RKO (cell line): ENCODE data around the gene MAP2K2.

Experiments used
- DNase-seq: peaks from one replicate; pipeline ENCODE4 v3.0.0-alpha.2; 2016; ENCODE audit warnings: low spot score

The MAP2K2 gene

DNA sequence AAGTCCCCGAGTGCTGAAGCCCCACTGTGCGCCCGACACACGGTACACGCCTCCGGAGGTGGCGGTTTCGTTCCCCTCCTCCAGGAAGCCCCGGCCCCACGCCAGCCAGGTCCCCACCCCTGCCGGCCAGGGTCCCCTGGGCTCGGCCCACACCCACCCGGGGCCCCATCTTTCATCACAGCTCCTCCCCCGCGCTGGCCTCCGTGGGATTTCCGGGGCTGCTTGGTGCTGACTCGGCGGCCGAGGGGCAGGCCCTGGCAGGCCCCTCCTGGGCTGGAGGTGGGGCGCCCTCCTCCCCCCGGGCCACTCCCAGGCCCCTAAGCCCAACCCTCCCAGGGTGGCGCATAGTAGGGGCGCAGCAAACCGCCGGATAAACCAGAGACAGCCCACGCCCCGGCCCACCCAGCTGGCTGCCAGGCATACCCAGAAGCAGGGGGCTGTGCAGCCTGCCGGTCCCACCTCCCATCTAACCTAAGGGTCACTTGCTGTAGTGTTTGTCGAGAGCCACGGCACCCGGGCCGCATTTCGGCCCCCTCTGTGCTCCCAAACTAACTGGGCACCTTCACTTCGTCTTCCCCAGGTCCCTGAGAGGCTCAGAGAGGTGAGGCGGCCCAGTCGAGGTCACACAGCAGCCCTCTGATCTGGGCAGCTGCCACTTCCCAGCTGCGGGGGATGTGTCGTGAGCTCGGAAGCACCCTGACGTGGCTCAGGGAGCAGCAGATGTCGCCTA lies 63.9 kb downstream of the MAP2K2 start:
- no peak for DNase-seq

DNA sequence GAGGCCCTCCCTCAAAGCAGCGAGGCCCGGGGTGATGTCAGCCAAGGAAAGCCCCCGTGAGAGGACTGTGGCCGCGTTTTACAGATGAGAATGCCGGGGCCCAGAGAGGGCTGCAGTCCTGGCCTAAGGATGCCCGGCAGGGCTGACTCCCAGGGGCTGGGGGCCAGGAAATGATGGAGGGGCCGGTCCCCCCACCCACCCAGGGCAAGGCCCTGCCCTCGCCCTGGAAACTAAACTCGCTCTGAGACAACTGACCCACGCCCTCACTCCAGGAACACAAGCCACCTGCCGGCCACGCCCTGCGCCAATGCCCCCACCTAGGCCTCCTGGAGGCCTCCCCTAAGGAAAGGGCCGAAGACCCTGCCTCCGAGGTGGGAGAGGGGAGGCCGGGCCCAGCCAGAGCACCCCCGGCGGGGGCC lies 64.5 kb downstream of the MAP2K2 start:
- no peak for DNase-seq

DNA sequence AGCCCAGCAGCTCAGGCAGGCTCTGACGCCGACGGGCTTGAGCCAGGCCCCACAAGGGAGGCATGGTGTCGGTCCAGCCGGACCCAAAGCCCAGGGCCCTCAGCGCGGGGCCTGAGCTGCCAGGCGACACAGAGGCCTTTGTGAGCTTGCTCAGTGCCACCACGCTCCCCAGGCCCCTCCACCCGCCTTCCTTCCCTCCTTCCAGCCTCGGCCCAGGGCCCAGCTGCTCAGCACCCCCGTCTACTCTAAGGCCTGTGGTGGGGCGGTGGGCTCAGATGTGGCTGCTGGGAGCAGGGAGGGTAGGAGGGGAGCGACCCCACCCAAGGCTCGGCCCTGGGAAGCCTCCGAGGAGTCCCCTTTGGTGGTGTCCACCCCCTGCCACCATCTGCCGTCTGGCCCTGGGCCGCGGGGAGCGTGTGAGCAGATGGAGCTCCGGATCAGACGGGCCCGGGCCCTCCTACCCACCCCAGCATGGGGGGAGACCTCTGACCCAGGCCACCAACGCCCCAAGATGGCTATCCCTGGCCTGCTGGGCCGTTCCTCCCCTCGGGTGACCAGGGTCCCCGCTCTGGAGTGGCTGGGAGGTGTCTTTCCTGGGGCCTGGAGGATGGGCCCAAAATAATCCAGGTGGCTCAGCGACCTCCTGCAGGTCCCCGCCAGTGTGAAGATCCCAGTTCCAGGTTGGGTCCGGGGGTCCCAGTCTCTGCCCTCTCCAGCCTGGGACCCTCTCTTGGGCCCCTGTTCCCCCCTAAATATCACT lies 65.0 kb downstream of the MAP2K2 start:
- DNase-seq: no peak

DNA sequence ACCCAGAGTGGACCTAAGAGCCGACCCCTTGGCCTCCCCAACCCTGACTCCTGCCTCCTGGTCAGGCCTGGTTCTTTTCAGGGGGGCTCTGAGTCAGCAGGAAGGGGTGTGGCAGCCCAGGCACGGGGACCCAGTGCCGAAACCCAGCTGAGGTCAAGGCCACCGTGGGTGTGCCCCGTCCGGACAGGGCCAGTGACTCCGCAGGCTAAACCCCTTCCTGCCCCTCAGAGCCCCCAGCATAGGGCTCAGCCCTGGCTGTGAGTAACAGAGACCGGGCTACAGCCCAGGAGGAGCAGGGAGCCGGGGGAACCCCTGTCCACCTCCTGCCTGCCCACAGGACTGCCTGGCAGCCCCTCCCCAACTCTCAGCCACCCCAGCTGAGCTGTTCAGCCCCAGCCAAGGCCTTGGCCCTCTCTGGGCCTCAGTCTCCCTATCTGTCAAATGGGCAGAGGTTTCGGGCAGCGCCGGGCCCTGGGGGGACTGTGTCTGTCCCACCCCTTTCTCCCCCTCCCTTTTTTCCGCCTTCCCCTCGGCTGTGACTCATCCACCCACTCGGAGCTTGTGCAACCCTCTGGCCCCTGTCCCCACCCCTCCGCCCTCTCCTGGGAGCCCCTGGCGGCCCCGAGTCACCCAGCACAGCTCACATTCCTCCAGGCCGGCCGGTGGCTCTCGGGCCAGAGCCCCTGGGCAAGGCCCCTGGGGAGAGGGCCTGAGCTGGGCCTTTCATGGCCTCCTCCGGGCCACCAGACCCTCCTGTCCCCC lies 65.8 kb downstream of the MAP2K2 start:
- DNase-seq: peak; percentile 81

DNA sequence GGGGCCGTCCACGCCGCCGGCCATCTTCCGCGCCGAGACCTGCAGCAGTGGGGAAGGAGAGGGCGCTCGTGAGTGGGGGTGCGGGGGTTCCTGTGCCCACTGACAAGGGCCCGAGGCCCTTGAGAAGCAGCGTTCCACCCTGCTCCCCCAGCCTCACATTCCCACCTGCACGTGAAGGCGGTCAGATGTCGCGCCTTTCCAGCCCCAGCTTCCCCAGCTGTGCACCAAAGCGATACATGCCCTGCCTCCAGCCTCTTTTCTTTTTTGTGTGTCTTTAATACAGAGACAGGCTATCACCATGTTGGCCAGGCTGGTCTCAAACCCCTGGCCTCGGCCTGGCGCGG lies 68.7 kb downstream of the MAP2K2 start:
- DNase-seq: no peak

DNA sequence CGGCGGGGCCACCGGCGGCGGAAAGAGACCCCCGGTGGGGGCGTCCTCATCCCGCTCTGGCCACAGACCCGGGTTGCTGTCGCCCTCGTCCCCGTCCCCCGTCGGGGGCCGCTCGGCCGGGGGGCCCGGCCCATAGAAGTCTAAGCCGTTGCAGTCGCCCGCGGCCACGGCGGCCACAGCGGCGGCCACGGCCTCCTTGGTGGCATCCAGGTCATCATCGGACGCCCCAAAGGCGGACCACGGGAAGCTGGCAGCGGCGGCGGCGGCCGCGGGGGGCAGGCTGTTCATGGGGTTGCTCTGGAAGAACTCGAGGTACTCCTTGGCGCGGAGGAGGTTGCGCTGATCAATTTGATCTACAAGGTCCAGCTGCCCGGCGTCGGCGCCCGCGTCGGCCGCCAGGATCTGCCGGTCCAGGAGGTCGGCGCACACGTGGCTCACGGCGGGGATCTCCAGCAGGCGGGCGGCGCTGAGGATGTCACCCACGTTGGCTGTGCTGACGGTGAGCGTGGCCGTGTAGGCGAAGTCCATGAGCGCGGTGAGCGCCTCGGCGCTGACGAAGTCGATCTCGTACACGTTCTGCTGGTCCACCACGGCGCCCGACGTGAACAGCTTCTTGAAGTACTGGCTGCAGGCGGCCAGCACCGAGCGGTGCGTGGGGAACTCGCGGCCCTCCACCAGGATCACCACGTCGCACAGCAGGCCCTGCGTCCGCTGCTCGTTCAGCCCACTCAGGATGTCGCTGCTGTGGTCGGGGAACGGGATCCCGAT lies 69.3 kb downstream of the MAP2K2 start:
- DNase-seq: no peak

DNA sequence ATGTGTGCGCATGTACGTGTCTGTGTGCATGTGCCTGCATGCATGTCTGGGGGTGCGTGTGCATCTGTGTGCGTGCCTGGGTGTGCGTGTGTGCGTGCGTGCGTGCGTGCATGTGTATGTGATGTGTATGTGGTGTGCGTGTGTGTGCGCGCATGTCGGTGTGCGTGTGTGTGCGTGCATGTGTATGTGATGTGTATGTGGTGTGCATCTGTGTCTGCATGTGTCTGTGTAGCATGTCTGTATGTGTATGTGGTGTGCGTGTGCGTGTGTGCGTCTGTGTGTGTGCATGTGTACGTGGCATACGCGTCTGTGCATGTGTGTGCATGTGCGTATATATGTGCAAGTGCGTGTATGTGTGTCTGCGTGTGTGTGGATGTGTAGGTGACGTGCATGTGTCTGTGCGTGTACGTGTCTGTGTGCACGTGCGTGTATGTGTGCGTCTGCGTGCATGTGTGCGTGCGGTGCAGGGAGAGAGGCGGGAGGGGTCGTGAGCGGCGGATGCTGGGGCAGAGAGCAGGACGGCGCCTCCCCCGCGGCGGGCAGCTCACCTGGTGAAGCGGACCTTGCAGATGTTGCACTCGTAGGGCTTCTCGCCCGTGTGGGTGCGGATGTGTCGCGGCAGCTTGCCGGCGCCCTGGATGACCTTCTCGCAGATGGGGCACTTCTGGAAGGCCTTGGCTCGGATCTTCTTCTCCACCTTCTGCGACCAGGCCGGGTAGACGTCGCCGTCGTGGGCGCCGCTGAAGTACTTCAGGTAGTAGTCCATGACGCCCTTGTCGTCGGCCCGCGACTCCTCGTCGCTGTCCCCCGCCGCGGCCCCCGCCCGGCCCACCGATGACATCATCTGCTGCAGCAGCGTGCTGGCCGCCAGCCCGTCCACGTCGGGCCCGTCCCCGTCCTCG lies 70.2 kb downstream of the MAP2K2 start:
- DNase-seq: no peak

DNA sequence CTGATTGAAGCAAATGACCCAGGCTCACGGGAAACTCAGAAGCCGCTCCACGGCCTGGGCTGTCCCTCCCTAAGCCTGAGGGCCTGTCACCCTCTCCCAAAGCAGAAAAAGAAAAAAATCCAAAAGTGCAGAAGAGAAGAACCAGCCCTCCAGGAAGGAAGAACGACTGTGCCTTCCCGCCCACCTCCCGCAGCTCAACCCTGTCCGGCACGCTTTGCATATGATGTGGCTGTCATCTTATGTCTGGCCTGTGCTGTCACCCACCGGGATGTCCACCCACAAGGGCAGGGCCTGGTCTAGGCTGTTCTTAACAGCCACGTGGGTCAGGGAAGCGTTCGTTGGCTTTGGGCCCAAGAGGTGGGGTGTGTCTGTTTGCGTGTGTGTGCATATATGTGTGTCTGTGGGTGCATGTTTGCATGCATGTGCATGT lies 70.9 kb downstream of the MAP2K2 start:
- no peak for DNase-seq

DNA sequence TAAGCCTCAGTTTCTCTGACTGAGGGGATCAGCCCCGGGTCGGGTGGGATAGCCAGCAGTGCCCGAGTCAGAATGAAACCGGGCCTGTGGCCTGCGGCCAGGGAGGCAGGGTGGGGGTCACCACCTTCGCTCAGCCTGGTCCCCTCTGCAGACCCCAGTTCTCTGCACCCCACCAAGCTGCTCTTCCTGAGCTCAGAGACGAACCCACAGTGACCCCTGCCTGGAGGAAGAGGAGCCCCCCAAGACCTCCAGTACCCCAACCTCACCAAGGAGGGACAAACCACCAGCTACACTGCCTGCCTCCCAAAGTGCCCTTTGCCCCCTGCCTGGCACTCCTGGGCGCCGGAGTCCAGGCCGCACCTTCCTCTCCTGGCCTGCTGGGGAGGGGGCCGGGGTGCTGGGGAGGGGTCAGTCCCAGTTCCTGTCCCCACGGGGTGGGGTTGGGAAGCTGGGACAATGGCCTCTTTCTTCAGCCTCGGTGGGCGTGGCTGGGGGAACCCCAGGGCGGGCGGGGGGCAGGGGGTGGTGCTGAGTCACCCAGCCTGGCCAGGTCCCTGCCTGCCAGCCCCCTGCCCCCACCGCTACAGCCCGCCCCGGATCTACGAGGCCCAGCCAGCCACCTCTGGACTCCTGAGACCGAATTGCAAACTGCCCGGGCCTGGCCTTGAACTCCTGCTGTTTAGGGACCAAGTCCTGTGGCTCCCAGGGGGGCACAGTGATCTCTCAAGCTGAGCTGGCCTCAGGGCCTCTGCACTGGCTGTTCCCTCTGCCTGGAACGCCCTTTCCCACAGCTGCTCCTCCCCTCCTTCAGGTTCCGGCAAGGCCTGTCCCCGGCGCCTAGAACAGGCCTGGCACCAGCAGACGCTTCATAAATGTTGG lies 71.6 kb downstream of the MAP2K2 start:
- no peak for DNase-seq

DNA sequence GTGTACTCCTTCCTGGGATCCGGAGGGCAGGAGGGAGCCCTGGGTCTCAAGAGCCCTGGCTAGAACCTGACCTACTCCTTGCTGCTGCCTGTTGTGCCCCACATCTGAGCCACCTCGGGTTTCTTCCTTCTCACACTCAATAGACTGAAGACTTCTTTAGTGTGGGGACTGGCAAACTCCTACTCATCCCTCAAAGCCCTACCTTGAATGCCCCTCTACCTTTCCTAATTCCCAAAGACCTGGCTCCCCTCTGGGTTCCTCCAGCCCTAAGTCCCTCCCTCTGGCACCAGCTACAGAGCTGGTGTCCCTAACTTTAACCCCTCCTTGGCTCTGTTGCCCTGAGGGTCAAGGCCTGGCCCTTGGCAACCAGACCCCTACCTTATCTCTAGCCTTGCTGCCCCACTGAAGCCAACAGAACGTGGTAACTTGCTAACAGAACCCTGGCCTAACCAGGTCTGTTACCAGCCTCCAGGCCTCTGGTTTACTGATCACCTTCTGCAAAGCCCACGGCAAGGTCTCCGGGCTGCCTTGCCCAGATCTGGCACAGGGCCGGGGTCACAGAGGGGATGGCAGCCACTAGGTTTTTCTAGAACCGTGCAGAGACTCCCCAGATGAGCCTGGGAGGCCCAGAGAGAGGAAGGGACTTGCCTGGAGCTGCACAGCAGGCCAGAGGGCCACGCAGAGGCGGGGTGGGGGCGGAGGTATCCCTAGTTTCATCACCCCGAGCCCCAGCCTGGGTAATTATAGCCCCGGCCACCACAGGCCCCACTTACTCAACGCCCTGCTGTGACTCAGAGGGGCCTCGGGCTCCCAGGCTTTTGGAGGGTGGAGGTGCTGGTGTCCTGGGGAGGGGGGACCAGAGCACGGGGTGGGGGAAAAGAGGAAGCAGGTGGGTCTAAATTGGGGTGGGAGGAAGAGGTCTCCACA lies 72.5 kb downstream of the MAP2K2 start:
- DNase-seq: no peak

DNA sequence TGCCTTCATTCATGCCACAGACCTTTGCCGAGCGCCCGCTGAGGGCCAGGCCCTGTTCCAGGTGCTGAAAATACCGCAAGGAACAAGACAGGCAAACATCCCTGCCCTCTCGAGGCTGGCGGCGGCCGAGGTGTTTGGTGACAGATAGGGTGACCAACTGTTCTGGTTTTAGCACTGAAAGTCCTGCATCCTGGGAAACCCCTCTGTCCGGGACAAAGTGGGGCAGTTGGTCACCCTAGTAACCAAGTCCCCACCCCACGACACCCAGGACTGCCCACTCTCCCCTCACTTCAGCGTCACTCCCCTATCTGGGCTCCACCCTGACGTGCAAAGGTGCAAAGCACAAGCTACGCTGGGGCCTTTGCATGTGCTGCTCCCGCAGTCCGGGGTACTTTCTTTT lies 74.5 kb downstream of the MAP2K2 start:
- no peak for DNase-seq

DNA sequence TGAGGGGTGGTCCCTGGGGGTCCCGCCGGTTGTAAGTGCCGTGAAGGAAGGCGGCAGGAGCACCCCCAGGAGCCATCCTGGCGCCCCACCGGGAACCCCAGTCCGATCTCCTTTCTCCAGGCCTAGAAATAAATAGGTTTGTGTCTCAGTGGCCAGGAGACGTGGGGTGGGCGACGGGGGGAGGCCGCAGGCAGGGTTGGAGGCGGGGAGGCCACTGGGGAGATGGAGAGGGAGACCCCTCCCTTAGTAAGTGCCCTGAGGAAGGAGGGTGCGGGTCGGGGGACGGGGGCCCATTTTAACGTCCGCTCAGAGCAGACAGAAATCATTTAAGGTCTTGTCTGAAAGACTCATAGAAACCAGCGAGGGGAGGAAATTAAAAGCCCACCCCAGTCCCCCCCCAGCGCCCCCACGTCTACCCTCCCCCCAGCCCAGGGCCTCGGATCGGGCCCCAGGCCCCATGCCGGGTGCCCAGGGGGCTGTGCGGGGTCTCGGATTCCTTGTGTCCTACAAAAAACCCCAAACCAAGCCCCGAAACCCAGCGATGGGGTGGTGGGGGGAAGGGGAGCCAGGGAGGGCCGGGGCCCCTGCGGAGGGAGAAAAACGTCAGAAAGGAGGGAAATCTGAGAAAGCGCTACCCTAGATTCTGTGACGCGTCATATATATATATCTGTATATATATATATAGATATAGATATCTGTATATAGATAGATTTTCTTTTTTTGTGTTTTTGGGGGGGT lies 76.8 kb downstream of the MAP2K2 start:
- no peak for DNase-seq

DNA sequence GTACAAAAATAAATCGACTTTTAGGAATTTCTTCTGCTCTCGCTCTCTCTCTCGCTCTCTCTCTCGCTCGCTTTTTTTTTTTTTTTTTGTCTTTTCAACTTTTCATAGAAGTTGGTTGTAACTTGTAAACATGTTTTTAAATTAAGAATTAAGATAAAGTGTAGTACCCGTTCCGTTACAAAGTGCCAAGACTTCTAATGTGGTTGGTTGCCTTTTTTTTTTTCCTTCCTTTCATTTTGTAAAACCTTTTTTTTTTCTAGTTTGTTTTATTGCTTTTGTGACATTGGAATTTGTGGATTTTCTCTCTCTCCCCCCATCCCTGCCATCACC lies 77.6 kb downstream of the MAP2K2 start:
- DNase-seq: no peak

DNA sequence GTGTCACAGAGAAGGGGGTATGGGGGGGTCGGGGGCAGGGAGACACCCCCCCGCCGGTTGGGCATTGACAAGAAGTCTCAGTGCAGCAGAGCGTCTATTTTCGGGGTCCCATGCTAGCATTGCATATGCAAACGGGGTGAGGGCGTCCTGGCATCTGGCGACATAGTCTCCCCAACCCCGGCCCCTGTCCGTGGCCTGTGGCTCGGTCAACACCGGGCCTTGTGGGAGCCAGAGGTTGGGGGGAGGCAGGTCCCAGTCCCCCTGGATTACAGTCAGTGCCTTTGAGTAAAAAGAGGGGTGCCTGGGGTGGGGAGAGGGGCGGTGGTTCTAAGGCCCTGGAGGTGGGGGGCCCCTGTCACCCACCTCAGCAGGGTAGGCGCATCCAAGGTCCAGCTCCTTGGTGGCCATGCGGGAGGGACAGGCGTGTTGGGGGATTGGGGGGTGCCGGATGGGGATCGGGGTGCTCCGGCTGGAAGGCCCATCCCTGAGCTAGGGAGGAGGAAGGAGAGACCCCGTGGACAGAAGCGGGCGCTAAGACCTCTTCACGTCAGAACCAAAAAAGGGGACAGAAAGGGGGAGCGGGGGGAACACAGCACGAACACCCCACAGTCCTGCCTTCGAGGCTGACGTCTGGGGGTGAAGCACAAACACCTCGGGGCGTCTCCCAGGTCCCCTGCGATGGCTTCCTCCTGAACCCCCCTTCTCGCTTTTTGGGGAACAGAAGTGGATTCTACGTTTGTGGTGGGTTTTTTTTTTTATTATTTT lies 78.1 kb downstream of the MAP2K2 start:
- DNase-seq: no peak

DNA sequence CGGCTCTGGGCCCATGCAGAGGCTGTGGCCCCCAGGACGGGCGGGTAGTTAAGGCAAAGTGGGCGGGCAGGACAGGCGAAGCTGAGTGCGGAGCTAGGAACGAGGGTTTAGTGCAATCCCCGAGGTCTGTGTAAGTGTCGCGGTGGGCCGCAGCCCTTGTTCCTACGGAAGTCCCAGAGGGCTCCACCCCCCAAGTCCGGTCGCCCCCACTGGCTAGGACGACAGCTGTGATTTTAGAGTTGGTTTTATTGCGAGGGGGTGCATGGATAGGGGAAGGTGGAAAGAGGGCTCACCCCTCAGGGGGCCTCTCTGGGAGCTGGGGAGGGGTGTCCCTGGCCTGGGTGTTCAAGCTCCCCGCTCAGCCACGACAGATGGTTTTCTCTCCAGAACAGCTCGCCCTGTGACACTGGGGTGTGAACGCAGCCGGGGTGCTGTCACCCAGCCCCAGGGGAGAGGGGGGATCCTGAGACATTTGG lies 78.9 kb downstream of the MAP2K2 start:
- DNase-seq: no peak

DNA sequence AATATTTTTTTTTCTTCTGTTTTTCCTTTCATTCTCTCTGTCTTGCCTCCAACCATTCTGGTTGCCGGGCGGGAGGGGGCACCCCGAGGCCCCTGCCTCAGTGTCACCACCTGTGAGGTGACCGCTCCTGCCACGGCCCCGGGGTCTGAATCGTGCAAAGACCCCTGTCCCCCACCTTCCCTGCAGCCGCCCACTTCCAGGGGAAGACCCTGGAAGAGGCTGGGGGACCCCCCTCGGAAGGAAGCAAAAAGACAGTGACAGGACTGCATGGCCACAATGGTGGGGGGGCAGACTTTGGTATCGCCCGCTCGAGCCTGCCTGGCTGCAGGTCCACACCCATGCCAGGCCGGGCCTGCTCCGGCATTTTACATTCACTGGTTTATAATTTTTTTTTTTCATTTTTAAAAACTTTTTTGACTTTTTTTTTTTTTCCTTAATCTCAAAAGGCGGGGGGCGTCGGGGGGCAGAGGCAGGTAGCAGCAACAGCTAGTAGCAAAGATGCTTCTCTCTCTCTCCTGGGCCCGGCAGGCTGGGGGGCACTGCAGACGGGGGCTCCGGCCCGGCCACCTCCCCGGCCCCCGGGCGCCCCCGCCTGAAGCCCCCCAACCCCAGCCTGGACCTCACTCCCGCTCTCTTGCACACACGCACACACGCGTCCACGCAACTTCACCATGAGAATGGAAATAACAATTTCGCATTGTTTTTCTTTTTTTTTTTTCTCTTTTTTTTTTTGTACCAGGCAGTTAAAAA lies 79.8 kb downstream of the MAP2K2 start:
- DNase-seq: no peak

DNA sequence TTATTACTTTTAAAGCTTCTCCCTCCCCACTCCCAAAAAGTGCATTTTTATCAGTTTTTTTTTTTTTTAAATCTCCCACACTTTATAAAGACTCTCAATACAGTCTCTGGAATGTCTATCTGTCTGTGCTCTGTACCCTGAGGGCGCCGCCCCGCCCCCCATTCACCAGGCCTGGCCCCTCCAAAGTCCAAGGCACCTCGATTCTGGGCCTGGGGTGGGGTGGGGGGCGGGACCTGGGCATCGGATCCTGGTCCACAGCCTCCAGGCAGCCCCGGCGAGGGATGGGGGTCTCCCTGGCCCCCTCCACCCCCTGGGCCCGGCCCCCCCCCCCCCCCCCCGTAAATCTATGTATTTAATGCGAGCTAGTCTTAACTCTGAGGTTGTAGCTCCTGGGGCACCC lies 80.5 kb downstream of the MAP2K2 start:
- no peak for DNase-seq
